ENCODE results near the gene THTPA.

GRCh38 chr14:23523229-23524016 lies 32.6 kb upstream of the THTPA start:
- TF ChIP-seq CTCF (conservative IDR thresholded peaks at IDR 0.05) (no peak), EZH2 (IDR thresholded peaks at IDR 0.05; ENCODE audit: low read depth) (no peak)
